Glomerular endothelial cell (primary cell): ENCODE measurements around the gene CCSER1. TPM values are rescaled to one million over a fixed set of nuclear protein-coding genes. Genes with fewer than 3 reads are reported as not detected.
A peak's percentile ranks its signal among the peaks of the same experiment; 100 is the strongest.

Source experiments
- DNase-seq: peaks from one replicate; pipeline ENCODE4 v3.0.0-alpha.2; 2011; ENCODE audit warnings: low read depth, low spot score; ENCODE audit errors: extremely low read depth
- total RNA-seq: library from RNA; depleted of rRNA; stranded (reverse); fragments of >200 nt; gene quantifications from 2 replicates; pipeline ENCODE4 v1.2.3, GENCODE V29; 2015

Gene CCSER1
- total RNA-seq, 1 donor from 2014 or later, result 0.35 TPM

- no peak for DNase-seq
These were observed 413.3 kb downstream of the CCSER1 start for GRCh38 chr4:90540536-90540935.

- no peak for DNase-seq
These were observed 415.0 kb downstream of the CCSER1 start for GRCh38 chr4:90542216-90542615.

DNA sequence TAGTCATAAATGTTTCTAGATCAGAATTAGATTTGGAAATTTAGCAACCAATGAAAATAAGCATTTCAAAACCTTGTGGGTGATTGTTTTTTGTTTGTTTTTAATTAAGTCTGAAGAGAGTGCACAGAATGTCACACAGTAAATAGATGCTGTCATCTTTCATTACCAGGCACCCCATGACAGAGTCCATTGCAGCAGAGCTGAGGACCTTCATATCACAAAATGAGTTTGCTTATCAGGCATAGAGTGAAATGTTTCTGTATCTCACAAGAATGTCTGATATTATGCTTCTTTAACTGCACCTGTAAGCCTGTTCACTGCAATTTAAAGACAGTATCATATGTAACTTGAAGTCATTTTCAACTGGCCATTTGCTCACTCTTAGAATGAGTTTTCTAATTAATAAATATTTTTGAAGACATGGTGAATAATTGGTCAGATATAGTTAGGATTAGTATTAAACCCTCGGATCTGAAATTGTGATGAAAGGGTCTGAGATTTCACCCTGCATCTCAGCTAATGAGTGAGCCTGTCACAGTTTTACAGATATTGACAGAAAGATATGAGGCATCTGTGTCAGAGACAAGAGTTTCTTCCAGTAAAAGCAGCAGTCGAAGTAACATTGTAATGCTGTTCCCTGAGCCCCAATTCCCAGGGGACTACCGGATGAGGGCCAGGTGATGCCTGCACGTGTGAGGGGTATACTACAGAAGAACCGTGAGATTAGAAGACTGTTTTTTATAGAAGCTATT lies 416.4 kb downstream of the CCSER1 start:
- no peak for DNase-seq

GRCh38 chr4:90544532-90545045 lies 417.4 kb downstream of the CCSER1 start:
- no peak for DNase-seq

DNA sequence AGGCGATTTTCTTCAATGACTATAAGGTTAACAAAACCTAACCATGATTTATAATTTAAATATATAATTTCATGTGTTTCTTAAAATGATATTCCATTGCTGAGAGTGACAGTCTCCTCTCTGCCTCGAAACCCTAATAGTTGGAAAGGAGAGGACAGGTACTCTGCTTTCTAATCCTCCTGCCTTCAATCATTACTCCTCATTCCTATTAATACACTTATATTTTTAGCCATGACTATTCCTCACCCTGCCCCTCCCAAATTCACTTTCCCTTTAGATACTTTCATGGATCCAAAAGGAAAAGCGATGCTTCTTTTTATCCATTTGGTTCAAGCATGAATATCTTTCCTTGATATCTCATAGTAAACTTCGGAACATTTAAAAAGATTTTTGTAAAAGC lies 418.2 kb downstream of the CCSER1 start:
- no peak for DNase-seq

DNA sequence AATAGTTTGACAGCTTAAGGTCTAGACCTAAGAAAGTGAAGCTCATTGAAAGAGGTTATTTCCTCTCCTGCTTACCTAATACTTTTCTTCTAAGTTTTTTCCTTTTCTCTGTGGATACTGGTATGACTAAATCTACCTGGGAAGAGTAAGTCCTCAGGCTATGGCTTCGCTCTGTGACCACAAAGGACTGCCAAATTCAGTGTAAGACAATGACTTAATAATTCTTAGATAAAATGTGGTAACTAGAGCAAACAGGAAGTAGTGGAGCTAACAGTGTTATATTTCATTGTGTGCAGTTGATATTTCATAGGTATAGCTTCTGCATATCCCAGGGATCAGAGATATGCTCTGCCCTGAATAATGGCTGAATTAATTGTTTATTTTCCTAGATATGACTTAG lies 418.9 kb downstream of the CCSER1 start:
- no peak for DNase-seq

GRCh38 chr4:90570615-90571014 lies 443.4 kb downstream of the CCSER1 start:
- no peak for DNase-seq

DNA sequence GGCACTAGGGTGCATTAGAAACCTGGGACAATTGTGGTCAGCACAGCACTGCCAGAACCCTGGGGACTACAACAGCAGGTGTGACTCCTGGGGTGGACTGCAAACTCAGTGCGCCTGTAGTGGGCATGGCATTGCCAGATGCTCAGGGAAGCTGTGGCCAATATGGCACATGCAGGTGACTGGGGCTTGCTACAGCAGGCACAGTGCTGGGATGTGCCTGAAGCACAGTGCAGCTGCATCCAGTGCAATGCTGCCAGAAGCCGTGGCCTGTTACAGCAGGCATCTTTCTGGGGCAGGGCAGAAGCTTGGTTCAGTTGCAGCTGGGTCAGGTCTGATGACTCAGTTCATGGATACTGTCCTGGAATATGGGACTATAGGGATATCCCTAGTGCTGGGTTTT lies 445.8 kb downstream of the CCSER1 start:
- no peak for DNase-seq

GRCh38 chr4:90575371-90575770 lies 448.2 kb downstream of the CCSER1 start:
- no peak for DNase-seq

GRCh38 chr4:90580326-90580725 lies 453.1 kb downstream of the CCSER1 start:
- DNase-seq, result no peak

DNA sequence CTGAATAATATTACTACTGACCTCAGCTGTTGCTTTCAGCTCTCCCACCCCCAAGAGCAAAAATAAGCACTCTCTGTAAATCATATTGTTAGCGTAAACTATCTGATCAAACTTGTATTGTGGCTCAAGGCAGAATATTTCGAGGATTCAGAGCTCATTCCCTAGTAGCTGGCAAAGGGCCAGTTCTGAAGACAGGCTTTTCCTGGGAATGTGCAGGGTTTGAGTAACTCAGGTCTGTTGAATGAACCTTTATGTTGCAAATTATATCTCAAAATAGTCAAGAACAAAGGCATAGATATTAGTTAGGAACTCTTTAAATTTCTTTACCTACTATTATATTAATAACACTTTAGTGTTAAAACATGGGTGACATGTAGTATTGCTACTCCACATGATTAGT lies 454.9 kb downstream of the CCSER1 start:
- DNase-seq, result no peak

GRCh38 chr4:90584051-90584450 lies 456.9 kb downstream of the CCSER1 start:
- no peak for DNase-seq

DNA sequence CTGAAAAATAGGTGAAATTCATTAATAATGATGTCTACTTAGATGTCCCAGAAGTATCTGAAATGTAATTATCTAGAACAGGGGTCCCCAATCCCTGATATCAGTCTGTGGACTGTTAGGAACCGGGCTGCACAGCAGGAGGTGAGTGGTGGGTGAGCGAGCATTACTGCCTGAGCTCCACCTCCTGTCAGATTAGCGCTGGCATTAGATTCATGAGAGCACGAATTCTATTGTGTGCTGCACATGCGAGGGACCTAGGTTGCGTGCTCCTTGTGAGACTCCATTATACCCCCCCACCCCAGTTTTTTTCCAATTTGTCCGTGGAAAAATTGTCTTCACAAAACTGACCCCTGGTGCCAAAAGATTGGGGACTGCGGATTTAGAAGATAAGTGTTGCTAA lies 458.8 kb downstream of the CCSER1 start:
- DNase-seq, result no peak

- DNase-seq, result no peak
These were observed 459.6 kb downstream of the CCSER1 start for GRCh38 chr4:90586799-90587198.

- no peak for DNase-seq
These were observed 470.7 kb downstream of the CCSER1 start for GRCh38 chr4:90597927-90598326.

- no peak for DNase-seq
These were observed 471.5 kb downstream of the CCSER1 start for GRCh38 chr4:90598741-90599140.

DNA sequence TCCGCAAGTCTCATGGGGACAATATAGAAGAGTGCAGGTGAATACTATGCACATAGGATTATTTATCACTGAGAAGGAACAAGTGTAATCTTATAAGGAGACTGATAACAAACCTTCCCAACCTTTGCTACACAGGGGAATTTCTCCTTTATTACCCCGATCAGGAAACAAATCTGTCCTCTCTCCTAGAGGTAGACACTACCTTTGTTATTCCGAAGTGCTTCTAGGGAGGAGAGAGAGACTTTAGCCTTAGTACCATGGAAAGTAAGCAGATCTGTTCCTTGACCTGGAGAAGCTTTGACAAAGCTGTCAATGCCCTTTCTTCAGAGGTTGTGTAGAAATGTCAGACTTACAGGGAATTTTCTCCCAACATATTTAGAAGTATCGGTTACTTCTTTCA lies 475.5 kb downstream of the CCSER1 start:
- DNase-seq, result no peak

DNA sequence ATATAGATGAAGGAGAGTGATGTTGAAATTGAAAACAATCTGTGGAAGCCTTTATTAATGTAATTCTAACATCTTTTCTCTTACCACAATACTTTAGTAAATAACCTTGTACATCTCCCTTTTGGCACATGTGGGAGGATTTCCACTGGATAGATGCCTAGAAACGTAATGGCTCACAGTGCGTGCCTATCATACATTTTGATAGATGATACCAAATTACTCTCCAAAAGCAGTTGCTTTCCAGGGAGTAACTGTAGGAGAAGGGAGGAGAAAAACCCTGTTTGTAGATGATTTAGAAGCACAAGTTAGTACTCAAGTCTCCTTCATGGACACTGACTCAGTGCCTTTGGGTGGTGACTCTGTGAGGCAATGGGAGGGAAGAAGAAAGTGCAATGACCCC lies 476.3 kb downstream of the CCSER1 start:
- DNase-seq, result no peak

DNA sequence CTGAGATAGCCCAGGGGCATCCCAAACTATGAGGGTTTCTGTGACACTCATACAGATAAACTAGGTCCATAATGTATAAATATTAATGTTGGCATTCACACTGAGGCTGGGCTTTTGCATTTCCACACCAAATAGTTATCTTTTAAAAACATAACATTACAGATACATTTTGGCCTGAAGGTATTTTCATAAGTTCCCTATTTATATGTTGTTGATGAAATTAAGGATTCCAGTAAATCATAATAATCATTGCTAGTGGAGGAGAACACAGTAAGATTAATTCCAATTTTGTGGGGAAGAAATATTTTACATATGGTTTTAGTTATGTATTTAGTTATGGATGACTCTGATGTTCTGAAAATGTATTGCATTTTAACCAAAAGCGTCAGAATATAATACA lies 479.6 kb downstream of the CCSER1 start:
- DNase-seq, result no peak

GRCh38 chr4:90614371-90614770 lies 487.2 kb downstream of the CCSER1 start:
- DNase-seq, result no peak

- peak; percentile 39 for DNase-seq
These were observed 493.9 kb downstream of the CCSER1 start for GRCh38 chr4:90621080-90621479.

GRCh38 chr4:90624781-90625180 lies 497.6 kb downstream of the CCSER1 start:
- DNase-seq, result no peak
